Mesenchymal stem cell (in vitro differentiated cells and primary cell): Measurements from ENCODE around the gene SPDYE4.
A peak's percentile ranks its signal among the peaks of the same experiment; 100 is the strongest.

Source experiments
- DNase-seq: peaks from one replicate; pipeline ENCODE4 v3.0.0-alpha.2; 2013
- H2AFZ ChIP-seq: one replicate; pipeline ENCODE4 v1.6.1; 2013; ENCODE audit warnings: low read depth, mild to moderate bottlenecking, control low read depth, inconsistent platforms, low read length, moderate library complexity
- H2AK5ac ChIP-seq: 2 replicates; pipeline ENCODE4 v1.6.1; 2013; ENCODE audit warnings: low read length, moderate library complexity, mild to moderate bottlenecking, inconsistent platforms; ENCODE audit not compliant: severe bottlenecking
- H2BK120ac ChIP-seq: one replicate; pipeline ENCODE4 v1.6.1; 2013; ENCODE audit warnings: low read depth, mild to moderate bottlenecking, inconsistent platforms, low read length, moderate library complexity
- H2BK12ac ChIP-seq, 2 experiments: one replicate each; pipeline ENCODE4 v1.6.1; 2013; ENCODE audit warnings: inconsistent platforms in 2 of 2, low read length in 2 of 2, mild to moderate bottlenecking in 2 of 2, moderate library complexity in 2 of 2, control low read depth in 1 of 2
- H2BK15ac ChIP-seq: one replicate; pipeline ENCODE4 v1.6.1; 2013; ENCODE audit warnings: mild to moderate bottlenecking, low read depth, inconsistent platforms; ENCODE audit not compliant: poor library complexity, severe bottlenecking
- H2BK5ac ChIP-seq: 2 replicates; pipeline ENCODE4 v1.6.1; 2013; ENCODE audit warnings: low read depth, mild to moderate bottlenecking, low read length, control low read depth, inconsistent platforms; ENCODE audit not compliant: poor library complexity, severe bottlenecking
- H3K14ac ChIP-seq, 2 experiments: one replicate each; pipeline ENCODE4 v1.6.1; 2013; ENCODE audit warnings: inconsistent platforms in 2 of 2, low read length in 2 of 2, control low read depth in 1 of 2, mild to moderate bottlenecking in 1 of 2, moderate library complexity in 1 of 2
- H3K18ac ChIP-seq, 2 experiments: one replicate each; pipeline ENCODE4 v1.6.1; 2013; ENCODE audit warnings: inconsistent platforms in 2 of 2, low read length in 2 of 2, control low read depth in 1 of 2, low read depth in 1 of 2, mild to moderate bottlenecking in 1 of 2
- H3K23ac ChIP-seq, 2 experiments: one replicate each; pipeline ENCODE4 v1.6.1; 2013; ENCODE audit warnings: inconsistent platforms in 2 of 2, low read length in 2 of 2, mild to moderate bottlenecking in 2 of 2, moderate library complexity in 2 of 2, control low read depth in 1 of 2
- H3K27ac ChIP-seq: 2 replicates; pipeline ENCODE4 v1.5.1; 2013; ENCODE audit warnings: mild to moderate bottlenecking, moderate library complexity, low read length, control low read depth, inconsistent platforms; ENCODE audit not compliant: poor library complexity, severe bottlenecking
- H3K27me3 ChIP-seq, 2 experiments: 2 replicates each; pipeline versions ENCODE4 v1.6.1 to v1.7.0; 2013; ENCODE audit warnings: low read length in 2 of 2, mild to moderate bottlenecking in 2 of 2, moderate library complexity in 2 of 2, control low read depth in 1 of 2, inconsistent platforms in 1 of 2; ENCODE audit not compliant: control insufficient read depth in 1 of 2, insufficient read depth in 1 of 2
- H3K36me3 ChIP-seq, 2 experiments: 2 replicates each; pipeline versions ENCODE4 v1.6.1 to v1.7.0; 2013; ENCODE audit warnings: low read length in 2 of 2, control low read depth in 1 of 2, inconsistent platforms in 1 of 2, low read depth in 1 of 2, mild to moderate bottlenecking in 1 of 2; ENCODE audit not compliant: insufficient read depth in 2 of 2, control insufficient read depth in 1 of 2
- H3K4ac ChIP-seq, 2 experiments: one replicate each; pipeline ENCODE4 v1.6.1; 2013; ENCODE audit warnings: inconsistent platforms in 2 of 2, low read length in 2 of 2, mild to moderate bottlenecking in 2 of 2, moderate library complexity in 2 of 2, control low read depth in 1 of 2, low read depth in 1 of 2
- H3K4me1 ChIP-seq: 2 replicates; pipeline ENCODE4 v1.6.1; 2013; ENCODE audit warnings: low read depth, low read length, control low read depth; ENCODE audit not compliant: control insufficient read depth, insufficient read depth
- H3K4me2 ChIP-seq: 2 replicates; pipeline ENCODE4 v1.6.1; 2013; ENCODE audit warnings: low read length, mild to moderate bottlenecking, inconsistent platforms; ENCODE audit not compliant: poor library complexity, severe bottlenecking
- H3K4me3 ChIP-seq, 2 experiments: 2 replicates each; pipeline versions ENCODE4 v1.5.1 to v1.7.0; 2013; ENCODE audit warnings: low read length in 2 of 2, mild to moderate bottlenecking in 2 of 2, control low read depth in 1 of 2, low read depth in 1 of 2; ENCODE audit not compliant: insufficient read depth in 1 of 2
- H3K79me1 ChIP-seq: replicated peaks from 2 replicates; pipeline ENCODE4 v1.6.1; 2013; ENCODE audit warnings: mild to moderate bottlenecking, control low read depth, low read length, inconsistent platforms; ENCODE audit not compliant: poor library complexity, severe bottlenecking
- H3K9ac ChIP-seq: 2 replicates; pipeline ENCODE4 v1.7.0; 2013; ENCODE audit warnings: mild to moderate bottlenecking, low read length, moderate library complexity
- H3K9me3 ChIP-seq: 2 replicates; pipeline ENCODE4 v1.7.0; 2013; ENCODE audit warnings: mild to moderate bottlenecking, low read length; ENCODE audit not compliant: control insufficient read depth
- H4K8ac ChIP-seq: one replicate; pipeline ENCODE4 v1.6.1; 2013; ENCODE audit warnings: inconsistent platforms, mild to moderate bottlenecking, low read length, moderate library complexity
- H4K91ac ChIP-seq: one replicate; pipeline ENCODE4 v1.6.1; 2013; ENCODE audit warnings: mild to moderate bottlenecking, low read length, inconsistent platforms
- WGBS: methylation state at CpG from one replicate; pipeline ENCODE4 v1.1.7; 2013; ENCODE audit warnings: mixed read lengths; 5-methylcytosine and 5-hydroxymethylcytosine counted together

Gene SPDYE4

DNA sequence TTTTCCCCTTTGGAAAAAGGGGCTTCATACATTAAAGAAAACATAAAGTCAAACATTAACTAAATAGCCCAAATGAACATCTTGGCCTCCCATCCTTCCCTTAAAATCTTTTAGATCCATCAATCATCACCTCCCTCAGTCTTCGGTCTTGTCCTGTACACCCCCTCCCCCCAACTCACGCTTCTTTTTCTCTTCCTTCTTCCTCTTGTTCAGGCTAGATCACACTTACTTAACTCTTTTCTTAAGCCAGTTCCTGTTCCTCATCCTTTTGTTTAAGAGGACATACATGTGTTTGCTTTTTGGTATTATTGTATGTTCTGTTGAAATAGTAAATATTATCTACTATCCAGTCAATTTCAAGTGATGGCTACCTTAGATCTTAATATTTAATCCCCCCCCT, 35.3 kb upstream of the SPDYE4 start:
- Histone ChIP-seq H4K8ac (no peak overlapping the region), H3K9ac (no peak overlapping the region), H2BK15ac (no peak overlapping the region), H2BK120ac (no peak overlapping the region), H3K36me3 (no peaks in the 10 kb centered on the region), H3K79me1 (no peaks in the 10 kb centered on the region), H2BK12ac (no peak overlapping the region), H3K4me3 (no peak overlapping the region), H3K14ac (no peak overlapping the region), H3K27ac (no peak overlapping the region), H3K9me3 (peaks cover 16% of the 10 kb centered on the region), H2AK5ac (no peak overlapping the region), H3K4me1 (peaks cover 3% of the 10 kb centered on the region), H3K4me2 (no peak overlapping the region), H3K23ac (no peak overlapping the region), H2BK5ac (no peak overlapping the region), H4K91ac (no peak overlapping the region), H3K27me3 (peaks cover 14 to 30% of the 10 kb centered on the region in 2 experiments), H2AFZ (no peak overlapping the region), H3K4ac (no peak overlapping the region), H3K18ac (no peak overlapping the region)
- WGBS: 83% methylated on average over 2 of the region's 2 CpGs
- DNase-seq: no peak

DNA sequence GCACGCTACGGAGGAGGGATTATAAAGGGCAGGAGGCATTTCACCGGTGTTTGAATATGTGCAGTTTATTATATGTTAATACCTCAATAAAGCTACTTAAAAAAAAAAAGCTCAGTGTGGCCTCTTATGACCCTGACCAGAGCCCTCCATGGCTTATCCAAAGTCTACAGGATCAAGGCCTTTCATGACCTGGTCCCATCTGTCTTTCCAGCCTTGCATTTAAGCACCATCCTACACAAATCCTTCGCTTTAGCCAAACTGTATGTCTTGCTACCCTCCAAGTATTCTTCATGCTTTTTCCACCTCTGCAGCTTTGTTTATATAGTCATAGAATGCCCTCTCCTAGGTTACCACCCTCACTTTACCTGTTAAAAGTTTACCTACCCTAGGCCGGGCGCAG, 34.3 kb upstream of the SPDYE4 start:
- H2AK5ac ChIP-seq: no peak overlapping the region
- H3K4me2 ChIP-seq: no peak overlapping the region
- no peak overlapping the region for H2BK12ac ChIP-seq
- H3K4me3 ChIP-seq: no peak overlapping the region
- no peak overlapping the region for H3K14ac ChIP-seq
- H3K18ac ChIP-seq: no peak overlapping the region
- WGBS: 77% methylated on average over 3 of the region's 6 CpGs
- H3K4ac ChIP-seq: no peak overlapping the region
- H3K27ac ChIP-seq: no peak overlapping the region
- no peak overlapping the region for H2BK5ac ChIP-seq
- H3K79me1 ChIP-seq: no peaks in the 10 kb centered on the region
- H4K8ac ChIP-seq: no peak overlapping the region
- no peak overlapping the region for H4K91ac ChIP-seq
- no peak overlapping the region for H2AFZ ChIP-seq
- H2BK15ac ChIP-seq: no peak overlapping the region
- H2BK120ac ChIP-seq: no peak overlapping the region
- peaks cover 4 to 30% of the 10 kb centered on the region in 2 experiments for H3K27me3 ChIP-seq
- H3K9ac ChIP-seq: no peak overlapping the region
- no peaks in the 10 kb centered on the region for H3K36me3 ChIP-seq
- no peak overlapping the region for H3K23ac ChIP-seq
- H3K9me3 ChIP-seq: peaks cover 16% of the 10 kb centered on the region
- H3K4me1 ChIP-seq: peaks cover 3% of the 10 kb centered on the region
- DNase-seq: no peak

DNA sequence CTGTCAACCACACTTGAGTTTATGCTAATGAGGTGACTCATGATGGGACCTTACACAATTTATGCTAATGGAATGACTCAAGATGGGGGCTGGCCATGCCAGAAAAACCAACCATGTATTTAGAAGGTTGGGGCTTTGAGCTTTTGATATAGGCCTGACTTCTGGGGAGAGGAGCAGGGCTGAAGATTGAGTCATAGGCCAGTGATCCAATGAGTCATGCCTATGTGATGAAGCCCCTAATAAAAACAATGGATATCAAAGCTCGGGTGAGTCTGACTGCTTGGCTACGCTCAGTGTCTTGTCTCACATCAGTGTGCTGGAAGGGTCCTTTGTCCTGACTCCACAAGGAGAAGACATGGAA, 33.5 kb upstream of the SPDYE4 start:
- Histone ChIP-seq H2BK120ac (no peak overlapping the region), H3K4me1 (no peaks in the 10 kb centered on the region), H3K4me3 (peak overlapping the region in 1 of 2 experiments; percentile 18), H3K27ac (no peak overlapping the region), H3K9me3 (peaks cover 16% of the 10 kb centered on the region), H3K27me3 (peaks cover 0 to 27% of the 10 kb centered on the region in 2 experiments), H2BK5ac (no peak overlapping the region), H3K23ac (no peak overlapping the region), H2BK12ac (no peak overlapping the region), H4K8ac (no peak overlapping the region), H3K18ac (no peak overlapping the region), H3K4ac (no peak overlapping the region), H3K36me3 (no peaks in the 10 kb centered on the region), H4K91ac (no peak overlapping the region), H3K4me2 (no peak overlapping the region), H2AFZ (no peak overlapping the region), H2AK5ac (no peak overlapping the region), H3K79me1 (no peaks in the 10 kb centered on the region), H3K14ac (no peak overlapping the region), H2BK15ac (no peak overlapping the region), H3K9ac (no peak overlapping the region)
- WGBS: 69% methylated on average over 2 of the region's 2 CpGs
- peak; percentile 52 for DNase-seq

DNA sequence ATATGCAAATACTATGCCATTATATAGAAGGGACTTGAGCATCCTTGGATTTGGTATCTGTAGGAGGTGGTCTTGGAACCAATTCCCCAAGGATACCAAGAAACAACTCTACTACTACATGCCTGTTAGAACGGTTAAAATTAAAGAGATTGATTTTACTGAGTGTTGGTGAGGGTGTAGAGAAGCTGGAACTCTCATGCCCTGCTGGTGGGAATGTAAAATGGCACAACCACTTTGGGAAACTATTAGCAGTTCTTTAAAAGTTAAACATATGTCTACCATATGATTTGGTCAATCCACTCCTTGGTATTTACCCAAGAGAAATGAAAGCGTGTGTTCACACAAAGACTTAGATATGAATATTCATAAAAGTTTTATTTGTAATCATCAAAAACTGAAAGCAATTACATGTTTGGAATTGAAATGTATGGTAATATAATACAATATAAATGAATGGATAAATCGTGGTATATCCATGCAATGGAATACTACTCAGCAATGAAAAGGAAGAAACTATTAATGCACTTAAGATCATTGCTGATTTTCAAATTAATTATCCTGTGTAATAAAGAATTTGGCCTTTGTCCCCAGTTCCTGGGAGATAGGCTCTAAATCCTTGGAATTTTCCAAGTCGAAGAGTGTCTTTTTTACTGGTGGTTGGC, 33.0 kb upstream of the SPDYE4 start:
- H3K4ac ChIP-seq: no peak overlapping the region
- H3K18ac ChIP-seq: no peak overlapping the region
- H3K4me1 ChIP-seq: no peaks in the 10 kb centered on the region
- no peak overlapping the region for H3K27ac ChIP-seq
- H4K8ac ChIP-seq: no peak overlapping the region
- H2BK120ac ChIP-seq: no peak overlapping the region
- no peak overlapping the region for H4K91ac ChIP-seq
- no peaks in the 10 kb centered on the region for H3K36me3 ChIP-seq
- H2BK15ac ChIP-seq: no peak overlapping the region
- H3K9me3 ChIP-seq: peaks cover 16% of the 10 kb centered on the region
- H3K23ac ChIP-seq: no peak overlapping the region
- WGBS: 81% methylated on average over 1 of the region's 4 CpGs
- H2BK5ac ChIP-seq: no peak overlapping the region
- H2AFZ ChIP-seq: no peak overlapping the region
- no peak overlapping the region for H3K14ac ChIP-seq
- no peak overlapping the region for H3K4me2 ChIP-seq
- peak overlapping the region in 1 of 2 experiments; percentile 18 for H3K4me3 ChIP-seq
- peaks cover 0 to 26% of the 10 kb centered on the region in 2 experiments for H3K27me3 ChIP-seq
- no peak overlapping the region for H2BK12ac ChIP-seq
- no peak overlapping the region for H3K9ac ChIP-seq
- DNase-seq: no peak
- no peaks in the 10 kb centered on the region for H3K79me1 ChIP-seq
- no peak overlapping the region for H2AK5ac ChIP-seq
